Stimulated activated memory B cell treated with anti-CD40 and anti-IgM and Interleukin-4, amounts not matched to agents 10 μg/mL and 1 μg/mL and 100 μg/mL, for 72 hours (primary cell): ENCODE data around the gene EPS8L1.
"Not testable (repeated sequence)": the region's sequence is repeated elsewhere in the genome, so short reads cannot be mapped to it uniquely, and the experiment has no call there.

ENCODE experiments used
- ATAC-seq: fragments of 150-1000 bp; cut with Tn5 transposase; 2 replicates; pipeline ENCODE4 v1.10.0; 2021
- H3K27ac Mint-ChIP-seq: one replicate; pipeline ENCODE4 v1.8.0; 2022; ENCODE audit warnings: mild to moderate bottlenecking, mixed read lengths
- H3K27me3 Mint-ChIP-seq: one replicate; pipeline ENCODE4 v1.8.0; 2022; ENCODE audit warnings: mixed read lengths
- H3K36me3 Mint-ChIP-seq: one replicate; pipeline ENCODE4 v1.8.0; 2022; ENCODE audit warnings: mixed read lengths
- H3K4me1 Mint-ChIP-seq: one replicate; pipeline ENCODE4 v1.8.0; 2022; ENCODE audit warnings: mixed read lengths
- H3K4me3 Mint-ChIP-seq: one replicate; pipeline ENCODE4 v1.8.0; 2022; ENCODE audit warnings: mild to moderate bottlenecking, moderate library complexity, mixed read lengths
- H3K9me3 Mint-ChIP-seq: one replicate; pipeline ENCODE4 v1.8.0; 2022; ENCODE audit warnings: mixed read lengths

The EPS8L1 gene

GRCh38 chr19:55075371-55075998 is at the start of gene EPS8L1:
Gene EPS8L1, plus strand, starts transcription at chr19:55075869. Its CDS starts 576 bp downstream, at chr19:55076445.
- no peak within 1 kb of the TSS for H3K27ac Mint-ChIP-seq

GRCh38 chr19:55027140-55027471 is 48.6 kb upstream of the EPS8L1 start:
- ATAC-seq, H3K4me3 Mint-ChIP-seq, H3K27ac Mint-ChIP-seq, H3K27me3 Mint-ChIP-seq, H3K4me1 Mint-ChIP-seq: not testable (repeated sequence)
- H3K36me3 Mint-ChIP-seq = peaks cover 17% of the 10 kb centered on the region
- H3K9me3 Mint-ChIP-seq = peaks cover 15% of the 10 kb centered on the region

More at GRCh38 chr19:55075371-55075998, at the start of gene EPS8L1:
- no peak for ATAC-seq
- H3K36me3 Mint-ChIP-seq = no peaks in the 10 kb centered on the region
- peaks cover 8% of the 10 kb centered on the region for H3K9me3 Mint-ChIP-seq
- H3K4me1 Mint-ChIP-seq = peaks cover 8% of the 10 kb centered on the region
- H3K4me3 Mint-ChIP-seq = no peak within 1 kb of the TSS
- peaks cover 92% of the 10 kb centered on the region for H3K27me3 Mint-ChIP-seq

GRCh38 chr19:55027472-55028337 is 48.0 kb upstream of the EPS8L1 start:
- Mint-ChIP-seq H3K27me3 (no peaks in the 10 kb centered on the region), H3K4me1 (no peaks in the 10 kb centered on the region), H3K27ac (no peak overlapping the region), H3K9me3 (peaks cover 10% of the 10 kb centered on the region), H3K4me3 (no peak overlapping the region), H3K36me3 (peaks cover 11% of the 10 kb centered on the region)
- ATAC-seq = no peak

- peaks cover 6% of the 10 kb centered on the region for H3K9me3 Mint-ChIP-seq
- no peak overlapping the region for H3K27ac Mint-ChIP-seq
- no peak for ATAC-seq
- no peaks in the 10 kb centered on the region for H3K4me1 Mint-ChIP-seq
- no peaks in the 10 kb centered on the region for H3K27me3 Mint-ChIP-seq
- peaks cover 9% of the 10 kb centered on the region for H3K36me3 Mint-ChIP-seq
- no peak overlapping the region for H3K4me3 Mint-ChIP-seq
Observed at GRCh38 chr19:55028757-55029156, 46.9 kb upstream of the EPS8L1 start.

- H3K27ac Mint-ChIP-seq = no peak overlapping the region
- no peak for ATAC-seq
- peaks cover 6% of the 10 kb centered on the region for H3K36me3 Mint-ChIP-seq
- no peaks in the 10 kb centered on the region for H3K4me1 Mint-ChIP-seq
- H3K27me3 Mint-ChIP-seq = no peaks in the 10 kb centered on the region
- no peak overlapping the region for H3K4me3 Mint-ChIP-seq
- H3K9me3 Mint-ChIP-seq = peaks cover 2% of the 10 kb centered on the region
Observed at GRCh38 chr19:55031178-55031577, 44.5 kb upstream of the EPS8L1 start.

GRCh38 chr19:55032170-55032800 is 43.4 kb upstream of the EPS8L1 start:
- ATAC-seq = no peak
- H3K27ac Mint-ChIP-seq = no peak overlapping the region
- H3K9me3 Mint-ChIP-seq = no peaks in the 10 kb centered on the region
- no peak overlapping the region for H3K4me3 Mint-ChIP-seq
- H3K4me1 Mint-ChIP-seq = no peaks in the 10 kb centered on the region
- H3K27me3 Mint-ChIP-seq = no peaks in the 10 kb centered on the region
- H3K36me3 Mint-ChIP-seq = peaks cover 6% of the 10 kb centered on the region

- H3K27me3 Mint-ChIP-seq, H3K4me1 Mint-ChIP-seq, H3K27ac Mint-ChIP-seq, H3K36me3 Mint-ChIP-seq, H3K4me3 Mint-ChIP-seq, ATAC-seq, H3K9me3 Mint-ChIP-seq: not testable (repeated sequence)
Observed at GRCh38 chr19:55032976-55033643, 42.6 kb upstream of the EPS8L1 start.

GRCh38 chr19:55034751-55035150 is 40.9 kb upstream of the EPS8L1 start:
- Mint-ChIP-seq H3K36me3 (peaks cover 6% of the 10 kb centered on the region), H3K9me3 (no peaks in the 10 kb centered on the region), H3K27ac (no peak overlapping the region), H3K4me3 (no peak overlapping the region), H3K4me1 (no peaks in the 10 kb centered on the region), H3K27me3 (no peaks in the 10 kb centered on the region)
- no peak for ATAC-seq

- Mint-ChIP-seq H3K36me3 (peaks cover 7% of the 10 kb centered on the region), H3K27ac (no peak overlapping the region), H3K4me1 (no peaks in the 10 kb centered on the region), H3K27me3 (no peaks in the 10 kb centered on the region), H3K9me3 (no peaks in the 10 kb centered on the region), H3K4me3 (no peak overlapping the region)
- no peak for ATAC-seq
Observed at GRCh38 chr19:55036058-55036457, 39.6 kb upstream of the EPS8L1 start.

GRCh38 chr19:55037603-55038002 is 38.1 kb upstream of the EPS8L1 start:
- H3K27me3 Mint-ChIP-seq, H3K27ac Mint-ChIP-seq, H3K4me3 Mint-ChIP-seq, H3K9me3 Mint-ChIP-seq, ATAC-seq: not testable (repeated sequence)
- Mint-ChIP-seq H3K36me3 (peaks cover 23% of the 10 kb centered on the region), H3K4me1 (peaks cover 12% of the 10 kb centered on the region)

GRCh38 chr19:55040654-55041053 is 35.0 kb upstream of the EPS8L1 start:
- H3K27me3 Mint-ChIP-seq, H3K9me3 Mint-ChIP-seq, ATAC-seq, H3K27ac Mint-ChIP-seq, H3K4me3 Mint-ChIP-seq: not testable (repeated sequence)
- Mint-ChIP-seq H3K4me1 (peaks cover 14% of the 10 kb centered on the region), H3K36me3 (peaks cover 42% of the 10 kb centered on the region)

- H3K4me3 Mint-ChIP-seq = no peak overlapping the region
- H3K27me3 Mint-ChIP-seq = no peaks in the 10 kb centered on the region
- no peaks in the 10 kb centered on the region for H3K9me3 Mint-ChIP-seq
- ATAC-seq = no peak
- H3K27ac Mint-ChIP-seq = no peak overlapping the region
- H3K36me3 Mint-ChIP-seq = peaks cover 42% of the 10 kb centered on the region
- H3K4me1 Mint-ChIP-seq = peaks cover 14% of the 10 kb centered on the region
Observed at GRCh38 chr19:55041244-55041626, 34.4 kb upstream of the EPS8L1 start.

GRCh38 chr19:55041627-55042343 is 33.9 kb upstream of the EPS8L1 start:
- no peaks in the 10 kb centered on the region for H3K27me3 Mint-ChIP-seq
- no peaks in the 10 kb centered on the region for H3K9me3 Mint-ChIP-seq
- peaks cover 14% of the 10 kb centered on the region for H3K4me1 Mint-ChIP-seq
- H3K36me3 Mint-ChIP-seq = peaks cover 45% of the 10 kb centered on the region
- H3K4me3 Mint-ChIP-seq = no peak overlapping the region
- no peak for ATAC-seq
- H3K27ac Mint-ChIP-seq = no peak overlapping the region

GRCh38 chr19:55042344-55042678 is 33.4 kb upstream of the EPS8L1 start:
- H3K27me3 Mint-ChIP-seq = no peaks in the 10 kb centered on the region
- no peak for ATAC-seq
- H3K9me3 Mint-ChIP-seq = no peaks in the 10 kb centered on the region
- no peak overlapping the region for H3K27ac Mint-ChIP-seq
- peaks cover 50% of the 10 kb centered on the region for H3K36me3 Mint-ChIP-seq
- peaks cover 14% of the 10 kb centered on the region for H3K4me1 Mint-ChIP-seq
- H3K4me3 Mint-ChIP-seq = no peak overlapping the region

- Mint-ChIP-seq H3K27ac (no peak overlapping the region), H3K27me3 (no peaks in the 10 kb centered on the region), H3K4me3 (no peak overlapping the region), H3K4me1 (peaks cover 14% of the 10 kb centered on the region), H3K36me3 (peaks cover 54% of the 10 kb centered on the region), H3K9me3 (no peaks in the 10 kb centered on the region)
- no peak for ATAC-seq
Observed at GRCh38 chr19:55042688-55043087, 33.0 kb upstream of the EPS8L1 start.
